IMR-90 (cell line): ENCODE results near the gene TRAPPC2L.

ENCODE experiments used
- BHLHE40 ChIP-seq: fragments of 150-350 bp; IDR thresholded peaks from 2 replicates; pipeline ENCODE4 v1.6.1; 2016; ENCODE audit warnings: mild to moderate bottlenecking, low read depth, low read length
- MAFK ChIP-seq: IDR thresholded peaks from 2 replicates; pipeline ENCODE4 v1.6.1; 2012; ENCODE audit warnings: low read depth, low read length, improper control_type of control experiment
- MAZ ChIP-seq: IDR thresholded peaks from 2 replicates; pipeline ENCODE4 v1.6.1; 2012; ENCODE audit warnings: low read depth, mild to moderate bottlenecking, low read length, improper control_type of control experiment, moderate library complexity, borderline replicate concordance
- MXI1 ChIP-seq: IDR thresholded peaks from 2 replicates; pipeline ENCODE4 v1.6.1; 2012; ENCODE audit warnings: low read depth, mild to moderate bottlenecking, low read length, moderate library complexity, borderline replicate concordance
- POLR2A ChIP-seq: IDR thresholded peaks from 2 replicates; pipeline ENCODE4 v1.6.1; 2012; ENCODE audit warnings: mild to moderate bottlenecking, low read depth, low read length
- RAD21 ChIP-seq: IDR thresholded peaks from 2 replicates; pipeline ENCODE4 v1.6.1; 2012; ENCODE audit warnings: low read length, improper control_type of control experiment
- RFX5 ChIP-seq: IDR thresholded peaks from 2 replicates; pipeline ENCODE4 v1.8.0; 2012; ENCODE audit warnings: low read depth, mild to moderate bottlenecking, low read length, moderate library complexity
- SMC3 ChIP-seq: fragments of 150-350 bp; IDR thresholded peaks from 2 replicates; pipeline ENCODE4 v1.6.1; 2016; ENCODE audit warnings: low read depth, mild to moderate bottlenecking, antibody characterized with exemption, low read length, moderate library complexity
- TF ChIP-seq, protein P1 (sequence below): conservative IDR thresholded peaks from 2 replicates; pipeline ENCODE4 v1.5.1; 2012; ENCODE audit warnings: mild to moderate bottlenecking, low read depth, low read length, improper control_type of control experiment
- TF ChIP-seq, protein P2 (sequence below): fragments of 150-350 bp; IDR thresholded peaks from 2 replicates; pipeline ENCODE4 v1.6.1; 2017; ENCODE audit warnings: mild to moderate bottlenecking, antibody characterized with exemption, low read length, low read depth
- TF ChIP-seq, protein P3 (sequence below): fragments of 150-350 bp; IDR thresholded peaks from 2 replicates; pipeline ENCODE4 v1.6.1; 2016; ENCODE audit warnings: low read depth, mild to moderate bottlenecking, low read length, moderate library complexity, borderline replicate concordance

DNA sequence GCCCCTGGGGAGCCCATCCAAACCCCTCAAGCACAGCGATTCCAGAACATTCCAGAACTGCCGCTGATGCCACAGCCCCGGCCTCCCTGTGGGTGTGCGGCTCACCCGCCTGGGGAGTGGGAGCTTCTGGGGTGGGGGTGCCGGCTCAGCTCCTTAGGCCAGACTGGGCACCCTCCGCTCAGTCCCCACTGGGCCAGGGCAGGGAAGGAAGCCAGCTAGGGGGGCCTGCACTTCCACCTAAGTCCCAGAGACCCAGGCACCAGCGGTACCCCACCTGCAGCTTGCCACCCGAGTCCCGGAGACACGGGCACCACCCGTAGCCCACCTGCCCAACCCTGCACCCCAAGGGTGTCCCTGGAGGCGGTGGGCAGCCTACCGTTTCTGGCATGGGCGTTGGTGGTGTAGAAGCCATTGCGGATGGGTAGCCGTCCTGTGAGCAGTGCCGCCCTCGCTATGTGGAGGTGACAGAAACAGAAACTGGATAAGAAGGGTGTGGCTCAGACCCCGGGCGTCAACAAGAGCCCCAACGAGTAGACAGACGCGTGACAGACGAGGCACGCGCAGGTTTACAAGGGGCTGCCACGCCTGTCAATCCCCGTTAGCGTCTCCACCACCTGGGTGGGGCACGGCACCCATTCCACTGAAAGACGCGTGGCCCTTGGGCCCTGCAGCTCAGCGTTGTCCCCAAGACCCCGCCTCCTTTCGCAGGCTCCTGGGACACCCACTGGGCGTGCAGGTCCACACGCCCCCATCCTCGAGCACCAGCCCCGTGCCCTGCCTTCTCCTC is 15.2 kb upstream of the TRAPPC2L start:
- TF ChIP-seq, protein P1, sequence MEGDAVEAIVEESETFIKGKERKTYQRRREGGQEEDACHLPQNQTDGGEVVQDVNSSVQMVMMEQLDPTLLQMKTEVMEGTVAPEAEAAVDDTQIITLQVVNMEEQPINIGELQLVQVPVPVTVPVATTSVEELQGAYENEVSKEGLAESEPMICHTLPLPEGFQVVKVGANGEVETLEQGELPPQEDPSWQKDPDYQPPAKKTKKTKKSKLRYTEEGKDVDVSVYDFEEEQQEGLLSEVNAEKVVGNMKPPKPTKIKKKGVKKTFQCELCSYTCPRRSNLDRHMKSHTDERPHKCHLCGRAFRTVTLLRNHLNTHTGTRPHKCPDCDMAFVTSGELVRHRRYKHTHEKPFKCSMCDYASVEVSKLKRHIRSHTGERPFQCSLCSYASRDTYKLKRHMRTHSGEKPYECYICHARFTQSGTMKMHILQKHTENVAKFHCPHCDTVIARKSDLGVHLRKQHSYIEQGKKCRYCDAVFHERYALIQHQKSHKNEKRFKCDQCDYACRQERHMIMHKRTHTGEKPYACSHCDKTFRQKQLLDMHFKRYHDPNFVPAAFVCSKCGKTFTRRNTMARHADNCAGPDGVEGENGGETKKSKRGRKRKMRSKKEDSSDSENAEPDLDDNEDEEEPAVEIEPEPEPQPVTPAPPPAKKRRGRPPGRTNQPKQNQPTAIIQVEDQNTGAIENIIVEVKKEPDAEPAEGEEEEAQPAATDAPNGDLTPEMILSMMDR = no peak
- TF ChIP-seq POLR2A (no peak), MXI1 (no peak), MAZ (no peak), RAD21 (no peak), SMC3 (no peak), MAFK (no peak), BHLHE40 (no peak), RFX5 (no peak)
- TF ChIP-seq, protein P2, sequence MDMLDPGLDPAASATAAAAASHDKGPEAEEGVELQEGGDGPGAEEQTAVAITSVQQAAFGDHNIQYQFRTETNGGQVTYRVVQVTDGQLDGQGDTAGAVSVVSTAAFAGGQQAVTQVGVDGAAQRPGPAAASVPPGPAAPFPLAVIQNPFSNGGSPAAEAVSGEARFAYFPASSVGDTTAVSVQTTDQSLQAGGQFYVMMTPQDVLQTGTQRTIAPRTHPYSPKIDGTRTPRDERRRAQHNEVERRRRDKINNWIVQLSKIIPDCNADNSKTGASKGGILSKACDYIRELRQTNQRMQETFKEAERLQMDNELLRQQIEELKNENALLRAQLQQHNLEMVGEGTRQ = no peak
- TF ChIP-seq, protein P3, sequence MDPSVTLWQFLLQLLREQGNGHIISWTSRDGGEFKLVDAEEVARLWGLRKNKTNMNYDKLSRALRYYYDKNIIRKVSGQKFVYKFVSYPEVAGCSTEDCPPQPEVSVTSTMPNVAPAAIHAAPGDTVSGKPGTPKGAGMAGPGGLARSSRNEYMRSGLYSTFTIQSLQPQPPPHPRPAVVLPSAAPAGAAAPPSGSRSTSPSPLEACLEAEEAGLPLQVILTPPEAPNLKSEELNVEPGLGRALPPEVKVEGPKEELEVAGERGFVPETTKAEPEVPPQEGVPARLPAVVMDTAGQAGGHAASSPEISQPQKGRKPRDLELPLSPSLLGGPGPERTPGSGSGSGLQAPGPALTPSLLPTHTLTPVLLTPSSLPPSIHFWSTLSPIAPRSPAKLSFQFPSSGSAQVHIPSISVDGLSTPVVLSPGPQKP = no peak
